Esophagus squamous epithelium (tissue), 4 donors: ENCODE results near the gene OR4F15.

ENCODE experiments used
- CTCF ChIP-seq, 6 experiments: fragments of 450-650 bp in 4 of 6; fragments of 200-600 bp in 2 of 6; sonication (generic) in 2 of 6; IDR thresholded peaks; one replicate each; pipeline ENCODE4 v1.5.1; 2016 to 2019; ENCODE audit warnings: antibody characterized with exemption in 6 of 6, mild to moderate bottlenecking in 4 of 6, moderate library complexity in 4 of 6
- POLR2A ChIP-seq, 4 donors: fragments of 450-650 bp; IDR thresholded peaks; one replicate each; pipeline ENCODE4 v1.6.1; 2017; ENCODE audit warnings: antibody characterized with exemption in 4 of 4, mild to moderate bottlenecking in 4 of 4, moderate library complexity in 3 of 4

GRCh38 chr15:101841656-101842055 is 29.7 kb downstream of the OR4F15 start:
- TF ChIP-seq CTCF (IDR thresholded peaks at IDR 0.05): no peak
- TF ChIP-seq POLR2A (IDR thresholded peaks at IDR 0.05): no peak
